ENCODE measurements around the gene CMKLR1. TPM values are rescaled to one million over a fixed set of nuclear protein-coding genes. Genes with fewer than 3 reads are reported as not detected.

CMKLR1 gene
- total and polyA plus RNA-seq, 2 donors (not counting 3 experiments of a cell fraction or from before 2014, with no cell fraction given): 0.61 TPM; not detected in 1

- Histone ChIP-seq H2AFZ (ENCODE audit: low read depth, low read length) (no peak overlapping the region), H3K4me3 (replicated peaks in 1 of 3; ENCODE audit: insufficient read depth in 1 of 3, low read depth in 1 of 3, low read length in 3 of 3) (no peak overlapping the region), H3K9me3 (replicated peaks; ENCODE audit: control insufficient read depth, insufficient read depth, low read length) (no peaks in the 10 kb centered on the region), H3K36me3 (ENCODE audit: control insufficient read depth in 2 of 2, extremely low read depth in 1 of 2, insufficient read depth in 2 of 2, low read length in 2 of 2) (no peaks in the 10 kb centered on the region), H3K27me3 (ENCODE audit: control insufficient read depth in 2 of 2, insufficient read depth in 2 of 2, low read length in 2 of 2) (no peaks in the 10 kb centered on the region), H3K27ac (ENCODE audit: insufficient read depth, low read depth, low read length) (no peak overlapping the region), H4K20me1 (replicated peaks; ENCODE audit: control insufficient read depth, extremely low read depth, insufficient read depth, low read length) (no peaks in the 10 kb centered on the region), H3K4me1 (ENCODE audit: control insufficient read depth, extremely low read depth, insufficient read depth, low read length) (peaks cover 3% of the 10 kb centered on the region), H3K4me2 (ENCODE audit: insufficient read depth, low read length) (no peak overlapping the region), H3K9ac (replicated peaks; ENCODE audit: extremely low read depth, insufficient read depth, low read length) (no peak overlapping the region), H3K79me2 (ENCODE audit: control insufficient read depth, insufficient read depth, low read length) (no peaks in the 10 kb centered on the region), H3K9me1 (replicated peaks; ENCODE audit: control insufficient read depth, extremely low read depth, insufficient read depth, low read length) (no peaks in the 10 kb centered on the region)
- TF ChIP-seq MYC (IDR thresholded peaks at IDR 0.05; ENCODE audit: low read depth, low read length) (no peak), JUN (IDR thresholded peaks at IDR 0.05; ENCODE audit: borderline replicate concordance, insufficient read depth, insufficient read length, low read depth) (no peak)
- intact Hi-C loops (cut with micrococcal nuclease): no loop called here
- POLR2A ChIA-PET: no interaction called here
- no peak for FAIRE-seq
- CTCF ChIA-PET: no interaction called here
- no peak for DNase-seq (ENCODE audit: low read depth, low spot score)
- dilution Hi-C loops (cut with MboI; ENCODE audit: extremely low pct_ligation_motif_present, low sequenced_read_pairs): no loop called here
- no TSS peak for BruUV-seq (replicated peaks)
Observed at GRCh38 chr12:108282160-108282559, 57.0 kb downstream of the CMKLR1 start.

- dilution Hi-C loops (cut with MboI; ENCODE audit: extremely low pct_ligation_motif_present, low sequenced_read_pairs): no loop called here
- no peaks in the 10 kb centered on the region for H3K79me2 ChIP-seq (ENCODE audit: control insufficient read depth, insufficient read depth, low read length)
- H3K27ac ChIP-seq (ENCODE audit: insufficient read depth, low read depth, low read length): no peak overlapping the region
- FAIRE-seq (no peak), DNase-seq (ENCODE audit: low read depth, low spot score) (no peak)
- H2AFZ ChIP-seq (ENCODE audit: low read depth, low read length): no peak overlapping the region
- H3K4me2 ChIP-seq (ENCODE audit: insufficient read depth, low read length): no peak overlapping the region
- no peaks in the 10 kb centered on the region for H3K27me3 ChIP-seq (ENCODE audit: control insufficient read depth in 2 of 2, insufficient read depth in 2 of 2, low read length in 2 of 2)
- ChIA-PET CTCF (no interaction called here), POLR2A (no interaction called here)
- no peaks in the 10 kb centered on the region for H4K20me1 ChIP-seq (replicated peaks; ENCODE audit: control insufficient read depth, extremely low read depth, insufficient read depth, low read length)
- no peak overlapping the region for H3K4me3 ChIP-seq (replicated peaks in 1 of 3; ENCODE audit: insufficient read depth in 1 of 3, low read depth in 1 of 3, low read length in 3 of 3)
- H3K9ac ChIP-seq (replicated peaks; ENCODE audit: extremely low read depth, insufficient read depth, low read length): no peak overlapping the region
- intact Hi-C loops (cut with micrococcal nuclease): no loop called here
- H3K36me3 ChIP-seq (ENCODE audit: control insufficient read depth in 2 of 2, extremely low read depth in 1 of 2, insufficient read depth in 2 of 2, low read length in 2 of 2): no peaks in the 10 kb centered on the region
- TF ChIP-seq EZH2 (IDR thresholded peaks at IDR 0.05; ENCODE audit: borderline replicate concordance, low read depth, low read length, severe bottlenecking) (no peak), MAX (IDR thresholded peaks at IDR 0.05; ENCODE audit: insufficient read depth, insufficient read length) (no peak), POLR2A (IDR thresholded peaks at IDR 0.05; ENCODE audit: low read depth, low read length) (no peak), MYC (IDR thresholded peaks at IDR 0.05; ENCODE audit: low read depth, low read length) (no peak), POLR2AphosphoS5 (IDR thresholded peaks at IDR 0.05; ENCODE audit: insufficient read depth, low read depth, low read length) (no peak), CTCF (IDR thresholded peaks at IDR 0.05; ENCODE audit: extremely low read depth in 1 of 2, insufficient read depth in 1 of 2, low read depth in 1 of 2, low read length in 2 of 2) (no peak), GATA2 (IDR thresholded peaks at IDR 0.05; ENCODE audit: insufficient read depth, insufficient read length, low read depth, low read length) (no peak), JUN (IDR thresholded peaks at IDR 0.05; ENCODE audit: borderline replicate concordance, insufficient read depth, insufficient read length, low read depth) (no peak), FOS (IDR thresholded peaks at IDR 0.05; ENCODE audit: borderline replicate concordance, insufficient read depth, low read length) (no peak)
- H3K4me1 ChIP-seq (ENCODE audit: control insufficient read depth, extremely low read depth, insufficient read depth, low read length): peaks cover 3% of the 10 kb centered on the region
- no peaks in the 10 kb centered on the region for H3K9me3 ChIP-seq (replicated peaks; ENCODE audit: control insufficient read depth, insufficient read depth, low read length)
- no TSS peak for BruUV-seq (replicated peaks)
- H3K9me1 ChIP-seq (replicated peaks; ENCODE audit: control insufficient read depth, extremely low read depth, insufficient read depth, low read length): no peaks in the 10 kb centered on the region
Observed at GRCh38 chr12:108277613-108278012, 61.5 kb downstream of the CMKLR1 start.
